HFFc6 (cell line): Measurements from ENCODE around the gene PTGER1. TPM values are rescaled to one million over a fixed set of nuclear protein-coding genes. Genes with fewer than 3 reads are reported as not detected.

ENCODE experiments used
- DNase-seq: peaks from one replicate; pipeline ENCODE4 v3.0.0-alpha.2; 2018
- H3K27ac Mint-ChIP-seq: 2 replicates; pipeline ENCODE4 v1.8.0; 2020; ENCODE audit warnings: mild to moderate bottlenecking, mixed read lengths
- H3K27me3 Mint-ChIP-seq: 2 replicates; pipeline ENCODE4 v1.8.0; 2021; ENCODE audit warnings: mild to moderate bottlenecking, moderate library complexity, mixed read lengths; ENCODE audit not compliant: insufficient read depth
- H3K36me3 Mint-ChIP-seq: 2 replicates; pipeline ENCODE4 v1.8.0; 2021; ENCODE audit warnings: low read depth, mixed read lengths
- H3K4me1 Mint-ChIP-seq: 2 replicates; pipeline ENCODE4 v1.8.0; 2020; ENCODE audit warnings: low read depth, mixed read lengths
- H3K4me3 Mint-ChIP-seq: 2 replicates; pipeline ENCODE4 v1.8.0; 2020; ENCODE audit warnings: mild to moderate bottlenecking, moderate library complexity, mixed read lengths
- H3K9me3 Mint-ChIP-seq: 2 replicates; pipeline ENCODE4 v1.8.0; 2020; ENCODE audit warnings: mild to moderate bottlenecking, mixed read lengths
- CTCF ChIP-seq: fragments of 200-600 bp; sonication (generic); IDR thresholded peaks from 2 replicates; pipeline ENCODE4 v1.5.0; 2021; ENCODE audit warnings: antibody characterized with exemption, mild to moderate bottlenecking
- total RNA-seq, 6 experiments: library from RNA; stranded (reverse); fragmentation: NEBNext Ultra II Directional; extraction: Animal tissue kit (Norgen Biotek cat#: 25700); gene quantifications; 2 replicates in 1 of 6; 3 replicates in 5 of 6; pipeline ENCODE4 v1.2.3, GENCODE V29; 2021

Gene PTGER1
- total RNA-seq, 6 experiments from 2014 or later, result 0.41 to 4.1 (median 0.62) TPM

- Mint-ChIP-seq H3K27me3 (peaks cover 6% of the 10 kb centered on the region), H3K27ac (peak overlapping the region; percentile 32), H3K9me3 (no peaks in the 10 kb centered on the region), H3K4me3 (no peak overlapping the region), H3K36me3 (no peaks in the 10 kb centered on the region), H3K4me1 (peaks cover 56% of the 10 kb centered on the region)
- no peak for DNase-seq
- no peak for TF ChIP-seq CTCF
Measured at GRCh38 chr19:14503285-14503684, 28.1 kb upstream of the PTGER1 start.

GRCh38 chr19:14502334-14503092, 27.4 kb upstream of the PTGER1 start:
- peak; percentile 22 for DNase-seq

GRCh38 chr19:14497228-14497921, 22.2 kb upstream of the PTGER1 start:
- Mint-ChIP-seq H3K36me3 (peaks cover 15% of the 10 kb centered on the region), H3K27ac (peak overlapping the region; percentile 78), H3K27me3 (no peaks in the 10 kb centered on the region; the same call in 1 of the 2 replicates), H3K9me3 (no peaks in the 10 kb centered on the region), H3K4me1 (peaks cover 39% of the 10 kb centered on the region), H3K4me3 (peak overlapping the region; percentile 80; the same call in 1 of the 2 replicates)
- DNase-seq, result no peak
- TF ChIP-seq CTCF, result no peak

More at GRCh38 chr19:14502334-14503092, 27.4 kb upstream of the PTGER1 start:
- Mint-ChIP-seq H3K36me3 (no peaks in the 10 kb centered on the region), H3K4me3 (no peak overlapping the region), H3K4me1 (peaks cover 52% of the 10 kb centered on the region), H3K27ac (no peak overlapping the region; the same call in 1 of the 2 replicates), H3K9me3 (no peaks in the 10 kb centered on the region), H3K27me3 (peaks cover 6% of the 10 kb centered on the region)
- TF ChIP-seq CTCF, result no peak

- no peak for TF ChIP-seq CTCF
- peak overlapping the region; percentile 78 for H3K27ac Mint-ChIP-seq
Measured at GRCh38 chr19:14496834-14497227, 21.7 kb upstream of the PTGER1 start.

GRCh38 chr19:14496029-14496833, 21.1 kb upstream of the PTGER1 start, which contains the start of gene GIPC1:
Gene GIPC1 (minus strand): TSS chr19:14496127. CDS start chr19:14482976, 13,151 bp downstream.
- peak; percentile 98 for DNase-seq
- Mint-ChIP-seq H3K27ac (peak within 1 kb of the TSS; percentile 78), H3K27me3 (no peaks in the 10 kb centered on the region; the same call in 1 of the 2 replicates), H3K4me1 (peaks cover 35% of the 10 kb centered on the region), H3K4me3 (peak within 1 kb of the TSS; percentile 93), H3K36me3 (peaks cover 20% of the 10 kb centered on the region), H3K9me3 (no peaks in the 10 kb centered on the region)
- TF ChIP-seq CTCF, result no peak

More at GRCh38 chr19:14496834-14497227, 21.7 kb upstream of the PTGER1 start:
- Mint-ChIP-seq H3K4me1 (peaks cover 35% of the 10 kb centered on the region), H3K27me3 (no peaks in the 10 kb centered on the region; the same call in 1 of the 2 replicates), H3K9me3 (no peaks in the 10 kb centered on the region), H3K36me3 (peaks cover 15% of the 10 kb centered on the region), H3K4me3 (peak overlapping the region; percentile 80)
- no peak for DNase-seq
